ENCODE results near the gene HIGD2B. TPM values are rescaled to one million over a fixed set of nuclear protein-coding genes. Genes with fewer than 3 reads are reported as not detected.
"Not testable (repeated sequence)": the region's sequence is repeated elsewhere in the genome, so short reads cannot be mapped to it uniquely, and the experiment has no call there.

The HIGD2B gene
- total RNA-seq, 1 experiment from 2014 or later: not detected

GRCh38 chr15:72724028-72724427 is 38.0 kb upstream of the HIGD2B start (continued):
- no peak for TF ChIP-seq PRDM15 (CRISPR knock-in tag; IDR thresholded peaks at IDR 0.05)
- no peak for TF ChIP-seq EMX1 (CRISPR knock-in tag; IDR thresholded peaks at IDR 0.05)
- no peak for TF ChIP-seq ZSCAN18 (CRISPR knock-in tag; IDR thresholded peaks at IDR 0.05)
- no peak for TF ChIP-seq FOXJ3 (CRISPR knock-in tag; IDR thresholded peaks at IDR 0.05; ENCODE audit: borderline replicate concordance)
- no peak for TF ChIP-seq CTCF (IDR thresholded peaks at IDR 0.05)
- TF ChIP-seq CDX4 (CRISPR knock-in tag; IDR thresholded peaks at IDR 0.05; ENCODE audit: borderline replicate concordance): no peak

GRCh38 chr15:72722071-72722696 is 36.2 kb upstream of the HIGD2B start:
- Mint-ChIP-seq H3K27me3 (ENCODE audit: low read depth) (no peaks in the 10 kb centered on the region), H3K4me3 (no peak overlapping the region), H3K4me1 (peaks cover 14% of the 10 kb centered on the region), H3K36me3 (peaks cover 30% of the 10 kb centered on the region), H3K27ac (no peak overlapping the region), H3K9me3 (no peaks in the 10 kb centered on the region)
- TF ChIP-seq TP53 (CRISPR knock-in tag; IDR thresholded peaks at IDR 0.05) (no peak), CTCF (IDR thresholded peaks at IDR 0.05) (peak; percentile 82)
- DNase-seq (ENCODE audit: low spot score) (peak; percentile 82), ATAC-seq (peak; percentile 94)
- CTCF ChIA-PET: interaction anchor here (0.6 to 1.8 kb wide), 57 partner anchors 9 to 895 kb away, joined by 3 to 17 read pairs (median 4); partner anchors contain the start of genes BBS4 and HIGD2B
- POLR2A ChIA-PET: no interaction called here

GRCh38 chr15:72708551-72709303 is 22.7 kb upstream of the HIGD2B start:
- ATAC-seq; H3K27me3 Mint-ChIP-seq (ENCODE audit: low read depth); H3K4me1 Mint-ChIP-seq; DNase-seq (ENCODE audit: low spot score); H3K9me3 Mint-ChIP-seq; H3K4me3 Mint-ChIP-seq; POLR2A ChIA-PET; H3K36me3 Mint-ChIP-seq: not testable (repeated sequence)
- CTCF ChIA-PET: interaction anchor here (1.1 to 1.6 kb wide), 2 partner anchors 13 kb away, joined by 4 to 5 read pairs; no protein-coding TSS in a partner anchor
- 0 out of 2 replicates have a peak overlapping the region, but pooled peaks have one; percentile 57 for H3K27ac Mint-ChIP-seq
